H1 (cell line): ENCODE data around the gene ACYP1. TPM values are rescaled to one million over a fixed set of nuclear protein-coding genes. Genes with fewer than 3 reads are reported as not detected.

ENCODE experiments used
- CTCF ChIA-PET: fragments of 300-600 bp; sonication (Branson Sonifier 250); formaldehyde crosslinking; loops from one replicate; lab custom pipeline; 2021; ENCODE audit not compliant: partially characterized antibody; lab: Charles Lee
- POLR2A ChIA-PET: fragments of 300-600 bp; sonication (Branson Sonifier 250); formaldehyde crosslinking; loops from one replicate; lab custom pipeline; 2021; ENCODE audit warnings: inconsistent platforms; ENCODE audit not compliant: partially characterized antibody; lab: Charles Lee
- DNase-seq, 2 experiments: peaks; one replicate each; pipeline versions ENCODE4 v3.0.0 to v3.0.0-alpha.2; 2010 to 2022; ENCODE audit warnings: low spot score in 2 of 2, low read depth in 1 of 2, mixed read lengths in 1 of 2
- FAIRE-seq: peaks from 2 replicates; lab custom pipeline; 2011; peaks lifted over from hg19 to GRCh38; lab: Jason Lieb, UNC
- H2AFZ ChIP-seq: 2 replicates; pipeline ENCODE4 v1.8.1; 2012; ENCODE audit warnings: low read length, inconsistent platforms
- H2AK5ac ChIP-seq: 2 replicates; pipeline ENCODE4 v1.6.1; 2013; ENCODE audit warnings: low read depth, low read length
- H2BK120ac ChIP-seq: replicated peaks from 2 replicates; pipeline ENCODE3; 2013; ENCODE audit warnings: low read depth, low read length, inconsistent platforms
- H2BK12ac ChIP-seq: 2 replicates; pipeline ENCODE4 v1.6.1; 2013; ENCODE audit warnings: low read depth, low read length
- H2BK15ac ChIP-seq: 2 replicates; pipeline ENCODE4 v1.6.1; 2013; ENCODE audit warnings: low read length
- H2BK20ac ChIP-seq: 2 replicates; pipeline ENCODE4 v1.6.1; 2013; ENCODE audit warnings: low read length
- H2BK5ac ChIP-seq: 2 replicates; pipeline ENCODE4 v1.6.1; 2013; ENCODE audit warnings: low read depth, low read length
- H3K14ac ChIP-seq: 2 replicates; pipeline ENCODE4 v1.6.1; 2013; ENCODE audit warnings: inconsistent platforms; ENCODE audit not compliant: insufficient read length
- H3K18ac ChIP-seq: 2 replicates; pipeline ENCODE4 v1.6.1; 2013; ENCODE audit warnings: low read length; ENCODE audit errors: extremely low read depth
- H3K23ac ChIP-seq: 2 replicates; pipeline ENCODE4 v1.6.1; 2013; ENCODE audit warnings: inconsistent platforms; ENCODE audit not compliant: insufficient read length
- H3K23me2 ChIP-seq: 2 replicates; pipeline ENCODE4 v1.6.1; 2013; ENCODE audit warnings: low read depth, low read length
- H3K27ac ChIP-seq: 2 replicates; pipeline ENCODE4 v1.6.1; 2011; ENCODE audit warnings: low read depth, low read length, inconsistent platforms
- H3K27me3 ChIP-seq, 4 experiments: replicated peaks in 1 of 4; 1 replicate in 1 of 4; 2 replicates in 3 of 4; pipeline versions ENCODE4 v1.6.1 to v1.8.1; 2011 to 2013; ENCODE audit warnings: low read length in 3 of 4, mild to moderate bottlenecking in 3 of 4, inconsistent platforms in 2 of 4, mixed read lengths in 2 of 4, moderate library complexity in 1 of 4; ENCODE audit not compliant: control insufficient read depth in 3 of 4, insufficient read depth in 3 of 4; ENCODE audit errors: extremely low read depth in 1 of 4
- H3K36me3 ChIP-seq, 4 experiments: 2 replicates each; pipeline versions ENCODE4 v1.6.1 to v1.8.1; 2011 to 2013; ENCODE audit warnings: mild to moderate bottlenecking in 4 of 4, low read length in 3 of 4, moderate library complexity in 2 of 4, control low read depth in 1 of 4, inconsistent platforms in 1 of 4; ENCODE audit not compliant: insufficient read depth in 4 of 4, control insufficient read depth in 2 of 4
- H3K4ac ChIP-seq: replicated peaks from 2 replicates; pipeline ENCODE3; 2013; ENCODE audit warnings: low read length, low read depth, mixed read lengths, inconsistent platforms; ENCODE audit not compliant: insufficient read length
- H3K4me1 ChIP-seq, 4 experiments: replicated peaks in 1 of 4; 1 replicate in 1 of 4; 2 replicates in 3 of 4; pipeline versions ENCODE4 v1.6.1 to v1.8.1; 2011 to 2013; ENCODE audit warnings: low read length in 3 of 4, inconsistent platforms in 2 of 4, mixed read lengths in 1 of 4; ENCODE audit not compliant: insufficient read depth in 4 of 4, control insufficient read depth in 3 of 4
- H3K4me2 ChIP-seq, 2 experiments: 2 replicates each; pipeline versions ENCODE4 v1.6.1 to v1.8.1; 2011 to 2013; ENCODE audit warnings: low read depth in 2 of 2, low read length in 2 of 2, control low read depth in 1 of 2, inconsistent platforms in 1 of 2, mild to moderate bottlenecking in 1 of 2; ENCODE audit not compliant: insufficient read depth in 1 of 2
- H3K4me3 ChIP-seq, 4 experiments: fragments of 200-600, 300-600 bp in 1 of 4; sonication (generic), shearing (Covaris generic), sonication (Bioruptor Twin) in 1 of 4; 2 replicates each; pipeline versions ENCODE4 v1.5.1 to v1.8.1; 2011 to 2016; ENCODE audit warnings: low read length in 4 of 4, low read depth in 3 of 4, control low read depth in 2 of 4, inconsistent platforms in 2 of 4, mild to moderate bottlenecking in 2 of 4, mixed read lengths in 1 of 4, moderate library complexity in 1 of 4; ENCODE audit not compliant: insufficient read depth in 2 of 4; ENCODE audit errors: extremely low read depth in 1 of 4
- H3K56ac ChIP-seq: replicated peaks from 2 replicates; pipeline ENCODE3; 2013; ENCODE audit warnings: low read depth, mild to moderate bottlenecking, mixed read lengths, low read length, inconsistent platforms; ENCODE audit not compliant: insufficient read length
- H3K79me1 ChIP-seq: 2 replicates; pipeline ENCODE4 v1.6.1; 2013; ENCODE audit warnings: low read depth, low read length, control low read depth
- H3K79me2 ChIP-seq, 2 experiments: 2 replicates each; pipeline versions ENCODE4 v1.6.1 to v1.8.1; 2012 to 2013; ENCODE audit warnings: low read length in 2 of 2, mild to moderate bottlenecking in 2 of 2, inconsistent platforms in 1 of 2; ENCODE audit not compliant: insufficient read depth in 2 of 2, control insufficient read depth in 1 of 2
- H3K9ac ChIP-seq, 4 experiments: replicated peaks in 1 of 4; 1 replicate in 1 of 4; 2 replicates in 3 of 4; pipeline versions ENCODE4 v1.6.1 to v1.8.1; 2011 to 2013; ENCODE audit warnings: low read depth in 3 of 4, low read length in 3 of 4, control low read depth in 2 of 4, mild to moderate bottlenecking in 2 of 4, moderate library complexity in 2 of 4, inconsistent platforms in 1 of 4; ENCODE audit errors: extremely low read depth in 1 of 4
- H3K9me3 ChIP-seq, 2 experiments: 2 replicates each; pipeline versions ENCODE4 v1.6.1 to v1.8.1; 2012 to 2013; ENCODE audit warnings: mild to moderate bottlenecking in 2 of 2, moderate library complexity in 2 of 2, control low read depth in 1 of 2, inconsistent platforms in 1 of 2, low read depth in 1 of 2, low read length in 1 of 2, mixed read lengths in 1 of 2; ENCODE audit not compliant: insufficient read depth in 2 of 2
- H4K20me1 ChIP-seq, 2 experiments: replicated peaks in 1 of 2; 2 replicates each; pipeline versions ENCODE3 to v1.8.1; 2011 to 2013; ENCODE audit warnings: inconsistent platforms in 2 of 2, low read length in 2 of 2, mild to moderate bottlenecking in 1 of 2; ENCODE audit not compliant: insufficient read depth in 2 of 2, control insufficient read depth in 1 of 2
- H4K5ac ChIP-seq: 2 replicates; pipeline ENCODE4 v1.6.1; 2013; ENCODE audit warnings: low read length, low read depth, mixed read lengths, inconsistent platforms; ENCODE audit not compliant: insufficient read length
- H4K8ac ChIP-seq: 2 replicates; pipeline ENCODE4 v1.8.0; 2013; ENCODE audit warnings: mild to moderate bottlenecking, moderate library complexity, low read length, inconsistent platforms; ENCODE audit not compliant: insufficient read depth; ENCODE audit errors: extremely low read depth
- H4K91ac ChIP-seq: replicated peaks from 2 replicates; pipeline ENCODE3; 2013; ENCODE audit warnings: low read length, mixed read lengths, inconsistent platforms; ENCODE audit not compliant: insufficient read length
- SIX5 ChIP-seq: IDR thresholded peaks from 2 replicates; pipeline ENCODE4 v1.6.1; 2011; ENCODE audit warnings: mild to moderate bottlenecking, low read depth, low read length
- TEAD4 ChIP-seq: IDR thresholded peaks from 2 replicates; pipeline ENCODE4 v1.6.1; 2012; ENCODE audit warnings: low read depth, low read length, inconsistent platforms, mixed read lengths
- WGBS, 2 experiments: shearing (Covaris generic) in 1 of 2; methylation state at CpG; one replicate each; pipeline versions ENCODE4 v1.1.6 to v1.1.7; 2013 to 2015; ENCODE audit warnings: low lambda C conversion rate in 2 of 2, mixed read lengths in 2 of 2, inconsistent platforms in 1 of 2, low coverage in 1 of 2, missing lambda C conversion rate in 1 of 2; ENCODE audit not compliant: insufficient replicate concordance in 2 of 2, insufficient coverage in 1 of 2, insufficient read length in 1 of 2; ENCODE audit errors: extremely low coverage in 1 of 2, missing lambda C conversion rate in 1 of 2; 5-methylcytosine and 5-hydroxymethylcytosine counted together
- long read RNA-seq, 2 experiments: library from RNA in 1 of 2; library from capped mRNA in 1 of 2; stranded (forward); transcript quantifications; one replicate each; pipeline ENCODE4 v2.0.0, GENCODE V29; 2021; ENCODE audit warnings: inconsistent platforms in 1 of 2
- polyA minus RNA-seq, 3 experiments: library from RNA; depleted of rRNA, polyadenylated mRNA; stranded (reverse); fragments of >200 nt; gene quantifications; 1 replicate in 2 of 3; 2 replicates in 1 of 3; pipeline ENCODE4 v1.2.3, GENCODE V29; 2011
- polyA plus RNA-seq, 7 experiments: library from polyadenylated mRNA; depleted of rRNA in 3 of 7; stranded (reverse) in 5 of 7; unstranded in 2 of 7; fragments of >200 nt in 5 of 7; fragments of 200-250 nt in 2 of 7; gene quantifications; 1 replicate in 5 of 7; 2 replicates in 1 of 7; 4 replicates in 1 of 7; pipeline versions ENCODE4 v1.2.1 to v1.2.3, GENCODE V29; 2011 to 2013; ENCODE audit warnings: missing spikeins in 2 of 7, mixed read lengths in 2 of 7
- total RNA-seq: library from RNA; stranded (reverse); fragmentation: NEBNext Ultra II Directional; extraction: Animal tissue kit (Norgen Biotek cat#: 25700); gene quantifications from 2 replicates; pipeline ENCODE4 v1.2.1, GENCODE V29; 2021

Gene ACYP1
- total RNA-seq: 17.7 and 24.8 TPM in 2 replicates
- polyA plus RNA-seq (2011; rRNA removed): 14.5 and 22.3 TPM in 2 replicates
- 38.8 TPM for polyA plus RNA-seq (2011; cell fraction: cytosol; rRNA removed)
- polyA plus RNA-seq (2011; cell fraction: nucleus; rRNA removed): 5.8 TPM
- 26.2 to 56.4 TPM (median 30.8 TPM) in 4 replicates for polyA plus RNA-seq (2012, experiment 1 of 2)
- polyA plus RNA-seq (2012, experiment 2 of 2): 7.2 TPM
- polyA plus RNA-seq (2013, experiment 1 of 2): 36.1 TPM
- polyA plus RNA-seq (2013, experiment 2 of 2): 26.5 TPM
- polyA minus RNA-seq (2011; rRNA and poly(A)+ RNA removed): 5.4 and 7.8 TPM in 2 replicates
- polyA minus RNA-seq (2011; cell fraction: cytosol; rRNA and poly(A)+ RNA removed): 8.2 TPM
- polyA minus RNA-seq (2011; cell fraction: nucleus; rRNA and poly(A)+ RNA removed): 11.3 TPM
- long read RNA-seq, experiment 1, transcript ACYP1-201 (3 exons, 627 nt): major isoform, 5 of 10 reads
- long read RNA-seq, experiment 1, partial matches to known transcripts: 3 of 10 reads
- long read RNA-seq, experiment 1, other reads (novel, unspliced or antisense): 2 of 10 reads
- long read RNA-seq, experiment 2, partial matches to known transcripts: 0 of 1 reads
- long read RNA-seq, experiment 2, other reads (novel, unspliced or antisense): 0 of 1 reads

- H3K27me3 ChIP-seq: no peaks in the 10 kb centered on the region
- H4K91ac ChIP-seq: no peak within 1 kb of the TSS
- H3K4me2 ChIP-seq: peak within 1 kb of the TSS; percentile 80 to 98
- H3K14ac ChIP-seq: no peak within 1 kb of the TSS
- no peak within 1 kb of the TSS for H3K4ac ChIP-seq
- no peak within 1 kb of the TSS; the same call in none of the 2 replicates for H3K18ac ChIP-seq
- peaks cover 0 to 21% of the 10 kb centered on the region in 2 experiments; a peak in 2 of 4 replicates for H3K79me2 ChIP-seq
- no peaks in the 10 kb centered on the region; a peak in 2 of 7 replicates for H3K4me1 ChIP-seq
- H3K9ac ChIP-seq: peak within 1 kb of the TSS; percentile 21 to 86 (median 65); a peak in 6 of 7 replicates
- DNase-seq (peak; percentile 80 to 99), FAIRE-seq (peak; percentile 24)
- H4K20me1 ChIP-seq: no peaks in the 10 kb centered on the region
- no peak within 1 kb of the TSS for H2BK20ac ChIP-seq
- POLR2A ChIA-PET: interaction anchor here (0.7 to 2.2 kb wide), 11 partner anchors 8 to 157 kb away, joined by 3 to 6 read pairs (median 3); no protein-coding TSS in a partner anchor
- CTCF ChIA-PET: interaction anchor here (1.1 to 5.0 kb wide), 9 partner anchors 15 to 240 kb away, joined by 3 to 34 read pairs (median 3); no protein-coding TSS in a partner anchor
- peak within 1 kb of the TSS; percentile 43 for H3K56ac ChIP-seq
- H2BK120ac ChIP-seq: no peak within 1 kb of the TSS
- H3K4me3 ChIP-seq: peak within 1 kb of the TSS; percentile 70 to 87 (median 79)
- no peaks in the 10 kb centered on the region for H3K9me3 ChIP-seq
- H3K36me3 ChIP-seq: peaks cover 0 to 9% (median 3%) of the 10 kb centered on the region in 4 experiments; a peak in 2 of 8 replicates
- 4% methylated on average over 32 of the region's 34 CpGs; no CpG with 5 or more reads in 1 of the 2 experiments for WGBS, 2 experiments
- H2AFZ ChIP-seq: peak within 1 kb of the TSS; percentile 43; the same call in 1 of the 2 replicates
- H3K23ac ChIP-seq: no peak within 1 kb of the TSS
- no peak within 1 kb of the TSS for H3K27ac ChIP-seq
- H2BK5ac ChIP-seq: peak within 1 kb of the TSS; percentile 47; the same call in 1 of the 2 replicates
- H4K8ac ChIP-seq: peak within 1 kb of the TSS; percentile 62
- H4K5ac ChIP-seq: no peak within 1 kb of the TSS
- no peak within 1 kb of the TSS for H2BK12ac ChIP-seq
- peaks cover 5% of the 10 kb centered on the region for H3K79me1 ChIP-seq
- H2AK5ac ChIP-seq: no peak within 1 kb of the TSS
- H3K23me2 ChIP-seq: peaks cover 10% of the 10 kb centered on the region
- no peak within 1 kb of the TSS for H2BK15ac ChIP-seq
- TF ChIP-seq SIX5 (no peak), TEAD4 (no peak)
Measured at GRCh38 chr14:75063491-75064204, at the start of gene ACYP1. Gene ACYP1 (minus strand): TSS chr14:75064024. CDS start chr14:75063553, 471 bp downstream.
